Astrocyte of the cerebellum (primary cell): ENCODE data around the gene CD274.
A peak's percentile ranks its signal among the peaks of the same experiment; 100 is the strongest.

Experiments used
- DNase-seq: peaks from one replicate; pipeline ENCODE4 v3.0.0-alpha.2; 2011; ENCODE audit warnings: low read depth
- H3K4me3 ChIP-seq: 2 replicates; pipeline ENCODE4 v1.5.1; 2011; ENCODE audit warnings: mild to moderate bottlenecking, low read depth, low read length, moderate library complexity
- in situ Hi-C: cut with HindIII; loops from 2 replicates; pipeline ENCODE4 v1.10.0; 2017; ENCODE audit warnings: low sequenced_read_pairs
- TF ChIP-seq, protein P1 (sequence below): IDR thresholded peaks from 2 replicates; pipeline ENCODE4 v1.5.1; 2012; ENCODE audit warnings: low read length, low read depth, moderate library complexity, mild to moderate bottlenecking; ENCODE audit errors: missing control alignments

Gene CD274

DNA sequence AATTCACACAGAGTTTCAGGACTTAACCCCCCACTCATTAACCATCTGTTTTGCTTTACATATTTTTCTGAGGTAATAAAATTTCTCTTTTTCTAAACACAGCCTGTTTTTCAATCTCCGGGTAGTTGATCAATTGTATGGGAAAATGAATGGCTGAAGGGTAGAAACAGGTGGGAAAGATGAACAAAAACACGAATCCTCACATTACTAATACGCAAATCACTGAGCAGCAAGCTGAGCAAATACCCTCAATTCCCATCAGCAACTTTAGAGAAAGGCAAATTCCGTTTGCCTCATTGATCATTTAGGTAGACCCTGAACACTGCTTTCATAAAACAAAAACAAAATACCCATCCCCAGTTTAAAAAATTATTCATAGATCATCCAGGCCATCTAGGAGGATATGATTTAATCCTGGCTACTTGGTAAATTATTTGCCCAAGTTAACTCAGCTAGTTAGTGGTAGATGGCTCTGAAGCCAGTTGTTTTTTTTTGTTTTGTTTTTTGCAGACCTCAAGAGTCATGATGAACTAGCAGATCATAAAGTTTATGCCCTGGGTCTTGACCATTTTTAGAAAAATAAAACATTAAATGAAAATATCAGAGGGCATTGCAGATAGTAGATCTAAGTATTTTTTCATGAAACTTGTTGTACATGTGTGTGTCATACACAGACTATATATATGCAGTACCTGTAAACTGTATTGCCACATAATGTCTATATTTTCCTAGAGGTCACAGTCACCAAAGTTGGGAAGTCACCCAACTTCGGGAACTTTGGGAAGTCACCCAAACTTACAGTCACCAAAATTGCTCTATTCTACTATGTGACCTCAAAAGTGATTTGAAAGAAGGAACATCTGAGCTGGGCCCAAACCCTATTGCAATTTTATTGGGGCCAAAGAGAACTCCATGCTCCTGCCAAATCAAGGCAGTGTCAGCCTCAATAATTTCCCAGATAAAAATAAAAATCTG lies 1.6 kb upstream of the CD274 start:
- TF ChIP-seq, protein P1, sequence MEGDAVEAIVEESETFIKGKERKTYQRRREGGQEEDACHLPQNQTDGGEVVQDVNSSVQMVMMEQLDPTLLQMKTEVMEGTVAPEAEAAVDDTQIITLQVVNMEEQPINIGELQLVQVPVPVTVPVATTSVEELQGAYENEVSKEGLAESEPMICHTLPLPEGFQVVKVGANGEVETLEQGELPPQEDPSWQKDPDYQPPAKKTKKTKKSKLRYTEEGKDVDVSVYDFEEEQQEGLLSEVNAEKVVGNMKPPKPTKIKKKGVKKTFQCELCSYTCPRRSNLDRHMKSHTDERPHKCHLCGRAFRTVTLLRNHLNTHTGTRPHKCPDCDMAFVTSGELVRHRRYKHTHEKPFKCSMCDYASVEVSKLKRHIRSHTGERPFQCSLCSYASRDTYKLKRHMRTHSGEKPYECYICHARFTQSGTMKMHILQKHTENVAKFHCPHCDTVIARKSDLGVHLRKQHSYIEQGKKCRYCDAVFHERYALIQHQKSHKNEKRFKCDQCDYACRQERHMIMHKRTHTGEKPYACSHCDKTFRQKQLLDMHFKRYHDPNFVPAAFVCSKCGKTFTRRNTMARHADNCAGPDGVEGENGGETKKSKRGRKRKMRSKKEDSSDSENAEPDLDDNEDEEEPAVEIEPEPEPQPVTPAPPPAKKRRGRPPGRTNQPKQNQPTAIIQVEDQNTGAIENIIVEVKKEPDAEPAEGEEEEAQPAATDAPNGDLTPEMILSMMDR: no peak
- in situ Hi-C loops: loop anchor here (10.0 kb wide), 1 partner anchor 264 kb away; the partner anchor contains the start of gene INSL6
- no peak overlapping the region for H3K4me3 ChIP-seq
- no peak for DNase-seq

GRCh38 chr9:5449521-5450358 lies 602 bp upstream of the CD274 start:
- TF ChIP-seq, protein P1: no peak

DNA sequence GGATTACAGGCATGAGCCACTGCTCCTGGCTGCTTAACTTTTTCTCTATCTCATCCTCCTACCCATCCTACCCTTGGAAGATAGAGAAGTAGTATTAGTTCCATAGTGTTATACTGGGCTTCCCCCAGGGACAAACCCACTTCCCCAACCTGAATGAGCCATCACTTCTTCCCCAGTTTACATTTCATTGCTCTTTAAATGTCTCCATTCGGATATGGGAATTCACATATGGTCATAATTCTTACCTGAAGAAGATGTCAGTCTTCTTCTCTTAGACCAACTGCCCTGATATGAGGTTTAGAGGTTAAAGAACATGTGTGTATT lies 1.9 kb downstream of the CD274 start:
- DNase-seq: no peak
- in situ Hi-C loops: loop anchor here (10.0 kb wide), 1 partner anchor 83 kb away; no protein-coding TSS in a partner anchor
- TF ChIP-seq, protein P1: no peak
- no peak overlapping the region for H3K4me3 ChIP-seq

More at GRCh38 chr9:5449521-5450358, 602 bp upstream of the CD274 start:
- in situ Hi-C loops: loop anchor here (10.0 kb wide), 2 partner anchors 85 to 265 kb away; partner anchors contain the start of gene INSL6
- DNase-seq: no peak
- H3K4me3 ChIP-seq: peak overlapping the region; percentile 43

DNA sequence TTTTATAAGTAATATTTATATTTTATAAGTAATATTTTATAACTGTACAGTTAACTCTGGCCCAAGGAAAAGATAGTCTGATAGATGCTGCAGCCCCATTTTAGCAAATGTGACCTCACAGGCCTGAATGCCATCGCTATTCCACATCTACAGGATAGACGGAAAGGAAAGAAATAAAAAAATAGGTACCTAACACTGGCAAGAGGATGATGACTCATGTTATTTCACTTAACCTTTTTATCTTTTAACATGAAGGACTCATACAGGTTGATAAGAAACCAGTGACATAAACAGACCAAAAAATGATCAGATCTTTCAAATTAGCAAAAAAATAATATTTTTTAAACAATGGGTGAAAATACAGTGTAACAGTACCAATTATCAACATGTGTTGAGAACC lies 2.7 kb downstream of the CD274 start:
- no peak for DNase-seq
- TF ChIP-seq, protein P1: no peak
- H3K4me3 ChIP-seq: no peak overlapping the region
- in situ Hi-C loops: loop anchor here (10.0 kb wide), 1 partner anchor 82 kb away; no protein-coding TSS in a partner anchor

DNA sequence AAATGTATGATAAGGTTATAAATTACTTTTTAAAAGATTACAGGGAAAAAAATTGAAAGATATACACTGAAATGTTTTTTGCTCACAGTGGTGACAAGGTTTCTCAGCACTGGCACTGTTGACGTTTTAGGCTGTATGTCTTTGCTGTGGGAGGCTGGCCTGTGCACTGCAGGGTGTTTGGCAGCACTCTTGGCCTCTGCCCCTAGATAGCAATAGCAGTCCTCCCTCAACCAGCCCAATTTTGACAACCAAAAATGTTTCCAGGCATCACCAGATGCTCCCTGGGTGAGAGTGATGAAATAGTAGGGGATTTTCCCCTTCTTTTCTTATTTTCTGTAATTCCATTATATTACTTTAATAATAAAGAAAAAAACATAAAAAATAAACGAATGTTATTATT lies 3.3 kb downstream of the CD274 start:
- in situ Hi-C loops: loop anchor here (10.0 kb wide), 1 partner anchor 81 kb away; no protein-coding TSS in a partner anchor
- DNase-seq: no peak
- TF ChIP-seq, protein P1: no peak
- no peak overlapping the region for H3K4me3 ChIP-seq

DNA sequence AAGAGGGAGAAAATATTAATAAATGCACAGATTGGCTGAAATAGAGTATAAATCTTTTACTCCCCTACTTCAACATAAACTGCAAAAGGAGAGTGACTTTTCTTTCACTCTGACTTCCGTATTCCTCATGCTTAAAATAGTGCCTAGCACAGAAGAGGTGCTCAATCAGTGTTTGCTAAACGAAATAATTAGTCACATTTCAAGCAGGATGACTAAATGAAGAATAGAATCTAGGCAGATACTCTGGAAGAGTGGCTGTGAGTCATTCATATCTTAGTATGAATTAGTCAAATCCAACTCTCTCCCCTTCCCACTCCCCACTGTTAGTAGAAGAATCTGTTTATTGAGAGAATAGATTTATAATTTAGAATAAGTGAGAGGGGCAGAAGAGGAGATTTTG lies 4.8 kb downstream of the CD274 start:
- no peak for DNase-seq

More for the DNA sequence above, 4.8 kb downstream of the CD274 start:
- no peak overlapping the region for H3K4me3 ChIP-seq
- TF ChIP-seq, protein P1: no peak
- in situ Hi-C loops: loop anchor here (10.0 kb wide), 1 partner anchor 80 kb away; no protein-coding TSS in a partner anchor
